ENCODE data around the gene GSK3A. TPM values are rescaled to one million over a fixed set of nuclear protein-coding genes. Genes with fewer than 3 reads are reported as not detected.

Gene GSK3A
- total and polyA plus RNA-seq, 9 of the 15 experiments (the other 6 are each of a cell fraction or from before 2014, with no cell fraction given) = 0.62 to 90.7 (median 33.3) TPM

DNA sequence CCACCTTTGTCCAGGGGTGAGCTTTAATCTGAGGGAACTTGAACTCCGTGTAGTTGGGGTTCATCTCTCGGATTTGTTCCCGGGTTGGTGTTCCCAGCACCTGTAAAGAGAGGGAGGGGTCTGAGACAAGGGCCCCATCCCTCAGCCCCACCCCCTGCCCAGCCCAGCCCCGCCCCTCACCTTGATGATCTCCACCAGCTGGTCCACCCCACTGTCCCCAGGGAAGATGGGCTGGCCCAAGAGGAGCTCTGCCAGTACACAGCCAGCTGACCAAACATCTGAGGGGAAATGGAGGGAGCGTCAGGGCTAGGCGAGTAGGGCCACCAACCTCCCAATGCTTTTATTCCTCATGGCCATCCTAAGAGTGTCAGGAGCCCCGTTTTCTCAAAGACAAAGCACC, 9.3 kb downstream of the GSK3A start:
- TF ChIP-seq NR2F6 (CRISPR knock-in tag; IDR thresholded peaks at IDR 0.05) (no peak), CCAR2 (IDR thresholded peaks at IDR 0.05; ENCODE audit: low read depth, low read length) (no peak), HDAC2 (IDR thresholded peaks at IDR 0.05) (no peak), SUPT5H (IDR thresholded peaks at IDR 0.05) (no peak), CREB1 (IDR thresholded peaks at IDR 0.05) (no peak), CREB1 (CRISPR knock-in tag; IDR thresholded peaks at IDR 0.05) (no peak), HNRNPL (IDR thresholded peaks at IDR 0.05; ENCODE audit: low read depth, low read length) (no peak), ZNF586 (CRISPR knock-in tag; conservative IDR thresholded peaks at IDR 0.05) (no peak)
- TF ChIP-seq, protein P1, sequence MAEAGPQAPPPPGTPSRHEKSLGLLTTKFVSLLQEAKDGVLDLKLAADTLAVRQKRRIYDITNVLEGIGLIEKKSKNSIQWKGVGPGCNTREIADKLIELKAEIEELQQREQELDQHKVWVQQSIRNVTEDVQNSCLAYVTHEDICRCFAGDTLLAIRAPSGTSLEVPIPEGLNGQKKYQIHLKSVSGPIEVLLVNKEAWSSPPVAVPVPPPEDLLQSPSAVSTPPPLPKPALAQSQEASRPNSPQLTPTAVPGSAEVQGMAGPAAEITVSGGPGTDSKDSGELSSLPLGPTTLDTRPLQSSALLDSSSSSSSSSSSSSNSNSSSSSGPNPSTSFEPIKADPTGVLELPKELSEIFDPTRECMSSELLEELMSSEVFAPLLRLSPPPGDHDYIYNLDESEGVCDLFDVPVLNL (CRISPR knock-in tag; IDR thresholded peaks at IDR 0.05; ENCODE audit: low read depth) = no peak
- TF ChIP-seq, protein P2, sequence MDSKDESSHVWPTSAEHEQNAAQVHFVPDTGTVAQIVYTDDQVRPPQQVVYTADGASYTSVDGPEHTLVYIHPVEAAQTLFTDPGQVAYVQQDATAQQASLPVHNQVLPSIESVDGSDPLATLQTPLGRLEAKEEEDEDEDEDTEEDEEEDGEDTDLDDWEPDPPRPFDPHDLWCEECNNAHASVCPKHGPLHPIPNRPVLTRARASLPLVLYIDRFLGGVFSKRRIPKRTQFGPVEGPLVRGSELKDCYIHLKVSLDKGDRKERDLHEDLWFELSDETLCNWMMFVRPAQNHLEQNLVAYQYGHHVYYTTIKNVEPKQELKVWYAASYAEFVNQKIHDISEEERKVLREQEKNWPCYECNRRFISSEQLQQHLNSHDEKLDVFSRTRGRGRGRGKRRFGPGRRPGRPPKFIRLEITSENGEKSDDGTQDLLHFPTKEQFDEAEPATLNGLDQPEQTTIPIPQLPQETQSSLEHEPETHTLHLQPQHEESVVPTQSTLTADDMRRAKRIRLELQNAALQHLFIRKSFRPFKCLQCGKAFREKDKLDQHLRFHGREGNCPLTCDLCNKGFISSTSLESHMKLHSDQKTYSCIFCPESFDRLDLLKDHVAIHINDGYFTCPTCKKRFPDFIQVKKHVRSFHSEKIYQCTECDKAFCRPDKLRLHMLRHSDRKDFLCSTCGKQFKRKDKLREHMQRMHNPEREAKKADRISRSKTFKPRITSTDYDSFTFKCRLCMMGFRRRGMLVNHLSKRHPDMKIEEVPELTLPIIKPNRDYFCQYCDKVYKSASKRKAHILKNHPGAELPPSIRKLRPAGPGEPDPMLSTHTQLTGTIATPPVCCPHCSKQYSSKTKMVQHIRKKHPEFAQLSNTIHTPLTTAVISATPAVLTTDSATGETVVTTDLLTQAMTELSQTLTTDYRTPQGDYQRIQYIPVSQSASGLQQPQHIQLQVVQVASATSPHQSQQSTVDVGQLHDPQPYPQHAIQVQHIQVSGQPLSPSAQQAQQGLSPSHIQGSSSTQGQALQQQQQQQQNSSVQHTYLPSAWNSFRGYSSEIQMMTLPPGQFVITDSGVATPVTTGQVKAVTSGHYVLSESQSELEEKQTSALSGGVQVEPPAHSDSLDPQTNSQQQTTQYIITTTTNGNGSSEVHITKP (IDR thresholded peaks at IDR 0.05; ENCODE audit: partially characterized antibody) = peak; percentile 13
- TF ChIP-seq, protein P3, sequence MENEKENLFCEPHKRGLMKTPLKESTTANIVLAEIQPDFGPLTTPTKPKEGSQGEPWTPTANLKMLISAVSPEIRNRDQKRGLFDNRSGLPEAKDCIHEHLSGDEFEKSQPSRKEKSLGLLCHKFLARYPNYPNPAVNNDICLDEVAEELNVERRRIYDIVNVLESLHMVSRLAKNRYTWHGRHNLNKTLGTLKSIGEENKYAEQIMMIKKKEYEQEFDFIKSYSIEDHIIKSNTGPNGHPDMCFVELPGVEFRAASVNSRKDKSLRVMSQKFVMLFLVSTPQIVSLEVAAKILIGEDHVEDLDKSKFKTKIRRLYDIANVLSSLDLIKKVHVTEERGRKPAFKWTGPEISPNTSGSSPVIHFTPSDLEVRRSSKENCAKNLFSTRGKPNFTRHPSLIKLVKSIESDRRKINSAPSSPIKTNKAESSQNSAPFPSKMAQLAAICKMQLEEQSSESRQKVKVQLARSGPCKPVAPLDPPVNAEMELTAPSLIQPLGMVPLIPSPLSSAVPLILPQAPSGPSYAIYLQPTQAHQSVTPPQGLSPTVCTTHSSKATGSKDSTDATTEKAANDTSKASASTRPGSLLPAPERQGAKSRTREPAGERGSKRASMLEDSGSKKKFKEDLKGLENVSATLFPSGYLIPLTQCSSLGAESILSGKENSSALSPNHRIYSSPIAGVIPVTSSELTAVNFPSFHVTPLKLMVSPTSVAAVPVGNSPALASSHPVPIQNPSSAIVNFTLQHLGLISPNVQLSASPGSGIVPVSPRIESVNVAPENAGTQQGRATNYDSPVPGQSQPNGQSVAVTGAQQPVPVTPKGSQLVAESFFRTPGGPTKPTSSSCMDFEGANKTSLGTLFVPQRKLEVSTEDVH (IDR thresholded peaks at IDR 0.05; ENCODE audit: low read depth, partially characterized antibody) = no peak
- TF ChIP-seq, protein P4, sequence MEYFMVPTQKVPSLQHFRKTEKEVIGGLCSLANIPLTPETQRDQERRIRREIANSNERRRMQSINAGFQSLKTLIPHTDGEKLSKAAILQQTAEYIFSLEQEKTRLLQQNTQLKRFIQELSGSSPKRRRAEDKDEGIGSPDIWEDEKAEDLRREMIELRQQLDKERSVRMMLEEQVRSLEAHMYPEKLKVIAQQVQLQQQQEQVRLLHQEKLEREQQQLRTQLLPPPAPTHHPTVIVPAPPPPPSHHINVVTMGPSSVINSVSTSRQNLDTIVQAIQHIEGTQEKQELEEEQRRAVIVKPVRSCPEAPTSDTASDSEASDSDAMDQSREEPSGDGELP (CRISPR knock-in tag; IDR thresholded peaks at IDR 0.05; ENCODE audit: borderline replicate concordance) = peak; percentile 30; the same call in 1 of the 2 replicates
- Histone ChIP-seq H3K4me1 (replicated peaks in 1 of 2; ENCODE audit: control insufficient read depth in 2 of 2, insufficient read depth in 2 of 2, low read length in 2 of 2) (peaks cover 21 to 23% of the 10 kb centered on the region in 2 experiments), H3K36me3 (ENCODE audit: control insufficient read depth, insufficient read depth, low read length) (peaks cover 93% of the 10 kb centered on the region), H4K20me1 (replicated peaks; ENCODE audit: control insufficient read depth, insufficient read depth, low read length) (peaks cover 28% of the 10 kb centered on the region), H3K4me3 (no peak overlapping the region), H3K9me1 (ENCODE audit: control insufficient read depth, insufficient read depth, low read length) (peaks cover 3% of the 10 kb centered on the region), H3K27me3 (ENCODE audit: control insufficient read depth in 2 of 2, insufficient read depth in 2 of 2, low read length in 2 of 2) (no peaks in the 10 kb centered on the region), H3K27ac (ENCODE audit: extremely low read depth, low read depth, low read length) (no peak overlapping the region; the same call in 2 of the 3 replicates), H3K79me2 (ENCODE audit: control insufficient read depth, insufficient read depth, low read length) (peaks cover 26% of the 10 kb centered on the region), H2AFZ (ENCODE audit: low read depth, low read length) (no peak overlapping the region), H3K9me3 (replicated peaks; ENCODE audit: control insufficient read depth, insufficient read depth, low read depth, low read length) (no peaks in the 10 kb centered on the region), H3K4me2 (ENCODE audit: insufficient read depth, low read length) (no peak overlapping the region), H3K9ac (ENCODE audit: insufficient read depth in 1 of 2, low read depth in 2 of 2, low read length in 2 of 2) (no peak overlapping the region)
- ChIA-PET POLR2A (interaction anchor here (0.8 to 2.3 kb wide), 3 partner anchors 9 to 18 kb away, joined by 3 to 23 read pairs (median 6); partner anchors contain the start of gene GSK3A), CTCF (ENCODE audit: low intra/inter-chr PET ratio) (no interaction called here)
- ATAC-seq (no peak), FAIRE-seq (no peak), DNase-seq (ENCODE audit: extremely low read depth in 1 of 4, low spot score in 3 of 4) (peak in 3 of 4 experiments; percentile 35 to 60 (median 59))
- WGBS (ENCODE audit: insufficient coverage, low coverage, missing lambda C conversion rate) = 76% methylated on average over 6 of the region's 7 CpGs
- BruUV-seq (replicated peaks) = no TSS peak
- intact Hi-C loops (cut with micrococcal nuclease) = no loop called here
- in situ Hi-C loops (cut with MboI) = no loop called here
